C4-2B (cell line): ENCODE data around the gene FAM174C.

Experiments
- CTCF ChIP-seq: fragments of 450-650 bp; conservative IDR thresholded peaks from 2 replicates; pipeline ENCODE4 v1.5.1; 2017; ENCODE audit warnings: mild to moderate bottlenecking
- ZFX ChIP-seq: fragments of 450-650 bp; IDR thresholded peaks from 2 replicates; pipeline ENCODE4 v1.6.1; 2017

DNA sequence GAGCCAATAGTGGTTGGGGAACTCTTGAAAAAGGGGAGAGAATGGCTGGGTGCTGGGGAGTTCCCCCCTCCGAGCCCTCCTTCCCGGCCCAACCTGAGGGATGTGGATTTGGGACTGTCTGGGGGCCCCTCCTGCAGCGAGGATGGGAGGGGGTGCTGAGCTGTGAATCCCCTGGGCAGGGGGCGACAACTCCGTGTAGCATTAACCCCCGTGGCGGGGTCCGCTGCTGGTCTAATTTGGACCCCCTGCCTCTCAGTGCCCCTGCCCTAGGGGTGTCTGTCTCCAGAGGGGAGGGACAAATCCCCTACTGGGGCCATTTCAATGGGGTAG, 17.2 kb upstream of the FAM174C start:
- TF ChIP-seq CTCF (no peak), ZFX (no peak)
